IMR-90 (cell line): Measurements from ENCODE around the gene GPRC5D. TPM values are rescaled to one million over a fixed set of nuclear protein-coding genes. Genes with fewer than 3 reads are reported as not detected.

Experiments
- ATAC-seq: fragments of 200-7000 bp; cut with Tn5 transposase; 2 replicates; pipeline ENCODE4 v1.9.1; 2020; ENCODE audit warnings: low read depth, mild to moderate bottlenecking, moderate library complexity
- BruUV-seq: library from RNA; stranded (reverse); fragments of 400-500 nt; replicated peaks from 2 replicates; lab custom pipeline; 2021; lab: Mats Ljungman, UMichigan
- CTCF ChIA-PET: fragments of 300-600 bp; formaldehyde crosslinking; extraction: SDS; loops from one replicate; lab custom pipeline; 2021; ENCODE audit warnings: antibody characterized with exemption; lab: Yijun Ruan, JAX
- POLR2A ChIA-PET: fragments of 300-600 bp; sonication (Branson Sonifier 250); formaldehyde crosslinking; loops from one replicate; lab custom pipeline; 2022; ENCODE audit warnings: antibody characterized with exemption; ENCODE audit not compliant: unreplicated experiment; lab: Charles Lee
- DNase-seq: peaks from one replicate; pipeline ENCODE4 v3.0.0; 2013
- H2AFZ ChIP-seq: replicated peaks from 2 replicates; pipeline ENCODE3; 2013; ENCODE audit warnings: low read length, mild to moderate bottlenecking; ENCODE audit not compliant: poor library complexity
- H2AK5ac ChIP-seq: 2 replicates; pipeline ENCODE4 v1.6.1; 2013; ENCODE audit warnings: low read depth, low read length, inconsistent platforms
- H2AK9ac ChIP-seq: replicated peaks from 2 replicates; pipeline ENCODE3; 2013; ENCODE audit warnings: mild to moderate bottlenecking, low read depth, low read length, moderate library complexity; ENCODE audit not compliant: poor library complexity
- H2BK120ac ChIP-seq: 2 replicates; pipeline ENCODE4 v1.6.1; 2013; ENCODE audit warnings: low read depth, low read length, inconsistent platforms
- H2BK15ac ChIP-seq: 3 replicates; pipeline ENCODE4 v1.6.1; 2013; ENCODE audit warnings: low read depth, low read length, inconsistent platforms
- H2BK20ac ChIP-seq: 2 replicates; pipeline ENCODE4 v1.6.1; 2013; ENCODE audit warnings: low read depth, mild to moderate bottlenecking, inconsistent platforms, low read length, moderate library complexity
- H2BK5ac ChIP-seq: 2 replicates; pipeline ENCODE4 v1.6.1; 2013; ENCODE audit warnings: mild to moderate bottlenecking, low read depth, low read length, inconsistent platforms; ENCODE audit not compliant: poor library complexity, severe bottlenecking
- H3K14ac ChIP-seq: replicated peaks from 2 replicates; pipeline ENCODE4 v1.6.1; 2013; ENCODE audit warnings: low read depth, low read length, inconsistent platforms
- H3K18ac ChIP-seq: 2 replicates; pipeline ENCODE4 v1.6.1; 2013; ENCODE audit warnings: low read depth, low read length, control low read depth
- H3K23ac ChIP-seq: 2 replicates; pipeline ENCODE4 v1.6.1; 2013; ENCODE audit warnings: low read depth, low read length, inconsistent platforms
- H3K27ac ChIP-seq: 2 replicates; pipeline ENCODE4 v1.5.1; 2013; ENCODE audit warnings: mild to moderate bottlenecking, control low read depth, low read length; ENCODE audit not compliant: insufficient read depth
- H3K27me3 ChIP-seq: 2 replicates; pipeline ENCODE4 v1.6.1; 2013; ENCODE audit warnings: low read length; ENCODE audit not compliant: control insufficient read depth, insufficient read depth
- H3K36me3 ChIP-seq: 2 replicates; pipeline ENCODE4 v1.6.1; 2013; ENCODE audit warnings: low read length, mixed read lengths; ENCODE audit not compliant: control insufficient read depth, insufficient read depth
- H3K4ac ChIP-seq: 2 replicates; pipeline ENCODE4 v1.6.1; 2013; ENCODE audit warnings: low read depth, low read length, inconsistent platforms
- H3K4me1 ChIP-seq: 2 replicates; pipeline ENCODE4 v1.6.1; 2013; ENCODE audit warnings: low read length, mixed read lengths; ENCODE audit not compliant: control insufficient read depth, insufficient read depth
- H3K4me2 ChIP-seq: 2 replicates; pipeline ENCODE4 v1.6.1; 2013; ENCODE audit warnings: low read depth, mild to moderate bottlenecking, control low read depth, low read length, moderate library complexity
- H3K4me3 ChIP-seq: 2 replicates; pipeline ENCODE4 v1.5.1; 2013; ENCODE audit warnings: low read depth, mild to moderate bottlenecking, control low read depth, low read length, moderate library complexity; ENCODE audit not compliant: insufficient read depth
- H3K56ac ChIP-seq: 2 replicates; pipeline ENCODE4 v1.6.1; 2013; ENCODE audit warnings: low read length, inconsistent platforms; ENCODE audit not compliant: insufficient read depth; ENCODE audit errors: extremely low read depth
- H3K79me1 ChIP-seq, 2 experiments: 2 replicates each; pipeline ENCODE4 v1.6.1; 2013; ENCODE audit warnings: low read length in 2 of 2, inconsistent platforms in 1 of 2, low read depth in 1 of 2
- H3K9ac ChIP-seq: 2 replicates; pipeline ENCODE4 v1.6.1; 2013; ENCODE audit warnings: low read depth, low read length, control low read depth
- H3K9me1 ChIP-seq: 2 replicates; pipeline ENCODE4 v1.6.1; 2013; ENCODE audit warnings: low read length, inconsistent platforms; ENCODE audit not compliant: insufficient read depth
- H3K9me3 ChIP-seq: 2 replicates; pipeline ENCODE4 v1.6.1; 2013; ENCODE audit warnings: low read length; ENCODE audit not compliant: control insufficient read depth, insufficient read depth
- H4K20me1 ChIP-seq: 2 replicates; pipeline ENCODE4 v1.6.1; 2013; ENCODE audit warnings: low read length, inconsistent platforms; ENCODE audit not compliant: insufficient read depth
- H4K5ac ChIP-seq: 2 replicates; pipeline ENCODE4 v1.6.1; 2013; ENCODE audit warnings: mild to moderate bottlenecking, low read depth, low read length, control low read depth
- H4K8ac ChIP-seq, 2 experiments: 2 replicates each; pipeline ENCODE4 v1.6.1; 2013; ENCODE audit warnings: low read depth in 2 of 2, low read length in 2 of 2, control low read depth in 1 of 2, inconsistent platforms in 1 of 2
- H4K91ac ChIP-seq: 2 replicates; pipeline ENCODE4 v1.6.1; 2013; ENCODE audit warnings: low read depth, low read length, inconsistent platforms; ENCODE audit not compliant: insufficient read depth
- BHLHE40 ChIP-seq: fragments of 150-350 bp; IDR thresholded peaks from 2 replicates; pipeline ENCODE4 v1.6.1; 2016; ENCODE audit warnings: mild to moderate bottlenecking, low read depth, low read length
- CEBPB ChIP-seq: IDR thresholded peaks from 2 replicates; pipeline ENCODE4 v1.6.1; 2012; ENCODE audit warnings: low read depth, low read length, improper control_type of control experiment
- CHD1 ChIP-seq: IDR thresholded peaks from 2 replicates; pipeline ENCODE4 v1.6.1; 2012; ENCODE audit warnings: low read depth, low read length, improper control_type of control experiment
- FOS ChIP-seq: fragments of 150-350 bp; IDR thresholded peaks from 2 replicates; pipeline ENCODE4 v1.6.1; 2016; ENCODE audit warnings: low read depth, low read length
- MAFK ChIP-seq: IDR thresholded peaks from 2 replicates; pipeline ENCODE4 v1.6.1; 2012; ENCODE audit warnings: low read depth, low read length, improper control_type of control experiment
- MXI1 ChIP-seq: IDR thresholded peaks from 2 replicates; pipeline ENCODE4 v1.6.1; 2012; ENCODE audit warnings: low read depth, mild to moderate bottlenecking, low read length, moderate library complexity, borderline replicate concordance
- NFE2L2 ChIP-seq: fragments of 150-350 bp; IDR thresholded peaks from 2 replicates; pipeline ENCODE4 v1.6.1; 2016; ENCODE audit warnings: low read depth, mild to moderate bottlenecking, low read length
- POLR2A ChIP-seq: IDR thresholded peaks from 2 replicates; pipeline ENCODE4 v1.6.1; 2012; ENCODE audit warnings: mild to moderate bottlenecking, low read depth, low read length
- RAD21 ChIP-seq: IDR thresholded peaks from 2 replicates; pipeline ENCODE4 v1.6.1; 2012; ENCODE audit warnings: low read length, improper control_type of control experiment
- RCOR1 ChIP-seq: IDR thresholded peaks from 2 replicates; pipeline ENCODE4 v1.6.1; 2012; ENCODE audit warnings: mild to moderate bottlenecking, low read length, improper control_type of control experiment; ENCODE audit not compliant: insufficient replicate concordance
- RFX5 ChIP-seq: IDR thresholded peaks from 2 replicates; pipeline ENCODE4 v1.8.0; 2012; ENCODE audit warnings: low read depth, mild to moderate bottlenecking, low read length, moderate library complexity
- SMC3 ChIP-seq: fragments of 150-350 bp; IDR thresholded peaks from 2 replicates; pipeline ENCODE4 v1.6.1; 2016; ENCODE audit warnings: low read depth, mild to moderate bottlenecking, antibody characterized with exemption, low read length, moderate library complexity
- WGBS, 2 experiments: methylation state at CpG; one replicate each; pipeline versions ENCODE4 v1.1.5 to v1.1.7; 2013; ENCODE audit warnings: missing lambda C conversion rate in 2 of 2; ENCODE audit not compliant: insufficient read length in 1 of 2; ENCODE audit errors: extremely low coverage in 2 of 2; 5-methylcytosine and 5-hydroxymethylcytosine counted together
- dilution Hi-C: fragments of 300-500 bp; cut with HindIII; formaldehyde crosslinking; loops from one replicate; pipeline ENCODE4 v1.14.3; 2018; ENCODE audit warnings: low sequenced_read_pairs; ENCODE audit not compliant: unreplicated experiment
- in situ Hi-C: fragments of 300-500 bp; cut with MboI; formaldehyde crosslinking; loops from 3 replicates; pipeline ENCODE4 v1.14.3; 2019; ENCODE audit warnings: low sequenced_read_pairs, inconsistent platforms, mixed read lengths
- intact Hi-C: fragments of 100-400 bp; cut with micrococcal nuclease; formaldehyde crosslinking; loops from 2 replicates; pipeline ENCODE4 v1.10.0; 2022
- polyA plus RNA-seq, 3 experiments: library from polyadenylated mRNA; depleted of rRNA; stranded (reverse); fragments of >200 nt; gene quantifications; 2 replicates each; pipeline ENCODE4 v1.2.3, GENCODE V29; 2012; ENCODE audit warnings: low replicate concordance in 1 of 3
- total RNA-seq: library from RNA; depleted of rRNA; stranded (reverse); fragments of >200 nt; gene quantifications from 2 replicates; pipeline ENCODE4 v1.2.3, GENCODE V29; 2012
- TF ChIP-seq, protein P1 (sequence below): fragments of 150-350 bp; IDR thresholded peaks from 2 replicates; pipeline ENCODE4 v1.6.1; 2016; ENCODE audit warnings: low read depth, mild to moderate bottlenecking, low read length, moderate library complexity, borderline replicate concordance
- TF ChIP-seq, protein P2 (sequence below): conservative IDR thresholded peaks from 2 replicates; pipeline ENCODE4 v1.5.1; 2012; ENCODE audit warnings: mild to moderate bottlenecking, low read depth, low read length, improper control_type of control experiment
- TF ChIP-seq, protein P3 (sequence below): fragments of 150-350 bp; IDR thresholded peaks from 2 replicates; pipeline ENCODE4 v1.6.1; 2017; ENCODE audit warnings: mild to moderate bottlenecking, antibody characterized with exemption, low read length, low read depth

Gene GPRC5D
- total and polyA plus RNA-seq, 2 of the 4 experiments (the other 2 are of a cell fraction) = not detected

DNA sequence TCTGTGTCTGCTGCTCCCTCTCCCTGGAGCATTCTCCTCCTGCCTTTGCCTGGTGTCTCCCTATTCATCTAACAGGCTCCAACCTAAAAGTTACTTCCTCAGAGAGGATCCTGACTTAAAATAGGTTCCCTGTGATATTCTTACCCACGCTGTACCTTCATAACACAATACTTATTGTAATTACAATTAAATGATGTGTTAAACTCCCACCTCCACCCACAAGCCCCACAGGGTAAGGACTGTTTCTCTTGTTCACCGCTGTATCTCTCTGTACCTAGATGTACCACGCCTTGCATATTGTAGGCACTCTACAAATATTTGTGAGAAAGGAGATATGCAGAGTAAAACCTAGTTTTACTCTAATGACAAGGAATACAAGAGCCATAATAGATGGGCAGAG lies 43.1 kb upstream of the GPRC5D start:
- Histone ChIP-seq H3K14ac (no peak overlapping the region), H3K4me1 (peaks cover 26% of the 10 kb centered on the region), H3K23ac (peak overlapping the region; percentile 37; the same call in 1 of the 2 replicates), H3K9ac (no peak overlapping the region), H3K9me1 (peaks cover 12% of the 10 kb centered on the region), H4K8ac (peak overlapping the region in 1 of 2 experiments; percentile 21; a peak in 1 of 4 replicates), H3K4me2 (no peak overlapping the region), H3K9me3 (no peaks in the 10 kb centered on the region), H3K36me3 (0 out of 2 replicates have a peak, but pooled peaks cover 2% of the 10 kb centered on the region), H3K4ac (0 out of 2 replicates have a peak overlapping the region, but pooled peaks have one; percentile 22), H3K79me1 (peaks cover 60 to 77% of the 10 kb centered on the region in 2 experiments), H2BK5ac (no peak overlapping the region), H2BK15ac (no peak overlapping the region), H2BK120ac (no peak overlapping the region), H3K56ac (no peak overlapping the region), H2AK9ac (no peak overlapping the region), H4K5ac (no peak overlapping the region; the same call in 1 of the 2 replicates), H3K27me3 (no peaks in the 10 kb centered on the region), H2AK5ac (0 out of 2 replicates have a peak overlapping the region, but pooled peaks have one; percentile 23), H4K20me1 (peaks cover 13% of the 10 kb centered on the region), H2AFZ (no peak overlapping the region), H3K18ac (no peak overlapping the region), H3K27ac (no peak overlapping the region), H2BK20ac (no peak overlapping the region), H4K91ac (no peak overlapping the region; the same call in 1 of the 2 replicates), H3K4me3 (no peak overlapping the region)
- BruUV-seq = no TSS peak
- TF ChIP-seq NFE2L2 (no peak), RFX5 (no peak), CHD1 (no peak), SMC3 (no peak), POLR2A (no peak), RCOR1 (no peak), MAFK (no peak), CEBPB (no peak), RAD21 (no peak), FOS (no peak), MXI1 (no peak), BHLHE40 (no peak)
- TF ChIP-seq, protein P1, sequence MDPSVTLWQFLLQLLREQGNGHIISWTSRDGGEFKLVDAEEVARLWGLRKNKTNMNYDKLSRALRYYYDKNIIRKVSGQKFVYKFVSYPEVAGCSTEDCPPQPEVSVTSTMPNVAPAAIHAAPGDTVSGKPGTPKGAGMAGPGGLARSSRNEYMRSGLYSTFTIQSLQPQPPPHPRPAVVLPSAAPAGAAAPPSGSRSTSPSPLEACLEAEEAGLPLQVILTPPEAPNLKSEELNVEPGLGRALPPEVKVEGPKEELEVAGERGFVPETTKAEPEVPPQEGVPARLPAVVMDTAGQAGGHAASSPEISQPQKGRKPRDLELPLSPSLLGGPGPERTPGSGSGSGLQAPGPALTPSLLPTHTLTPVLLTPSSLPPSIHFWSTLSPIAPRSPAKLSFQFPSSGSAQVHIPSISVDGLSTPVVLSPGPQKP = no peak
- TF ChIP-seq, protein P2, sequence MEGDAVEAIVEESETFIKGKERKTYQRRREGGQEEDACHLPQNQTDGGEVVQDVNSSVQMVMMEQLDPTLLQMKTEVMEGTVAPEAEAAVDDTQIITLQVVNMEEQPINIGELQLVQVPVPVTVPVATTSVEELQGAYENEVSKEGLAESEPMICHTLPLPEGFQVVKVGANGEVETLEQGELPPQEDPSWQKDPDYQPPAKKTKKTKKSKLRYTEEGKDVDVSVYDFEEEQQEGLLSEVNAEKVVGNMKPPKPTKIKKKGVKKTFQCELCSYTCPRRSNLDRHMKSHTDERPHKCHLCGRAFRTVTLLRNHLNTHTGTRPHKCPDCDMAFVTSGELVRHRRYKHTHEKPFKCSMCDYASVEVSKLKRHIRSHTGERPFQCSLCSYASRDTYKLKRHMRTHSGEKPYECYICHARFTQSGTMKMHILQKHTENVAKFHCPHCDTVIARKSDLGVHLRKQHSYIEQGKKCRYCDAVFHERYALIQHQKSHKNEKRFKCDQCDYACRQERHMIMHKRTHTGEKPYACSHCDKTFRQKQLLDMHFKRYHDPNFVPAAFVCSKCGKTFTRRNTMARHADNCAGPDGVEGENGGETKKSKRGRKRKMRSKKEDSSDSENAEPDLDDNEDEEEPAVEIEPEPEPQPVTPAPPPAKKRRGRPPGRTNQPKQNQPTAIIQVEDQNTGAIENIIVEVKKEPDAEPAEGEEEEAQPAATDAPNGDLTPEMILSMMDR = no peak
- TF ChIP-seq, protein P3, sequence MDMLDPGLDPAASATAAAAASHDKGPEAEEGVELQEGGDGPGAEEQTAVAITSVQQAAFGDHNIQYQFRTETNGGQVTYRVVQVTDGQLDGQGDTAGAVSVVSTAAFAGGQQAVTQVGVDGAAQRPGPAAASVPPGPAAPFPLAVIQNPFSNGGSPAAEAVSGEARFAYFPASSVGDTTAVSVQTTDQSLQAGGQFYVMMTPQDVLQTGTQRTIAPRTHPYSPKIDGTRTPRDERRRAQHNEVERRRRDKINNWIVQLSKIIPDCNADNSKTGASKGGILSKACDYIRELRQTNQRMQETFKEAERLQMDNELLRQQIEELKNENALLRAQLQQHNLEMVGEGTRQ = no peak
- in situ Hi-C loops (no loop called here), dilution Hi-C loops (no loop called here), intact Hi-C loops (loop anchor here (10.0 kb wide), 1 partner anchor 1170 kb away; no protein-coding TSS in a partner anchor)
- CTCF ChIA-PET = no interaction called here
- POLR2A ChIA-PET = no interaction called here
- ATAC-seq = no peak
- DNase-seq = no peak
- no CpG with 5 or more reads among the region's 3 CpGs for WGBS, 2 experiments
